ENCODE data around the gene TNFRSF6B.

The TNFRSF6B gene

GRCh38 chr20:63682384-63683139, 13.9 kb upstream of the TNFRSF6B start:
- DNase-seq (ENCODE audit: low read depth in 2 of 2, low spot score in 1 of 2) = no peak

- DNase-seq (ENCODE audit: low read depth in 2 of 2, low spot score in 1 of 2) = no peak
Observed at GRCh38 chr20:63685269-63686026, 11.0 kb upstream of the TNFRSF6B start.

GRCh38 chr20:63686094-63686491, 10.4 kb upstream of the TNFRSF6B start:
- no peak for DNase-seq (ENCODE audit: low read depth in 2 of 2, low spot score in 1 of 2)

GRCh38 chr20:63686492-63687321, 9.7 kb upstream of the TNFRSF6B start:
- no peak for DNase-seq (ENCODE audit: low read depth in 2 of 2, low spot score in 1 of 2)

- no peak for DNase-seq (ENCODE audit: low read depth in 2 of 2, low spot score in 1 of 2)
Observed at GRCh38 chr20:63687419-63688178, 8.9 kb upstream of the TNFRSF6B start.

- no peak for DNase-seq (ENCODE audit: low read depth in 2 of 2, low spot score in 1 of 2)
Observed at GRCh38 chr20:63688228-63689045, 8.0 kb upstream of the TNFRSF6B start.

- DNase-seq (ENCODE audit: low read depth in 2 of 2, low spot score in 1 of 2) = no peak
Observed at GRCh38 chr20:63689046-63690002, 7.1 kb upstream of the TNFRSF6B start.

GRCh38 chr20:63690003-63690897, 6.2 kb upstream of the TNFRSF6B start:
- no peak for DNase-seq (ENCODE audit: low read depth in 2 of 2, low spot score in 1 of 2)

- no peak for DNase-seq (ENCODE audit: low read depth in 2 of 2, low spot score in 1 of 2)
Observed at GRCh38 chr20:63690898-63691710, 5.3 kb upstream of the TNFRSF6B start.

- DNase-seq (ENCODE audit: low read depth in 2 of 2, low spot score in 1 of 2) = no peak
Observed at GRCh38 chr20:63691711-63692435, 4.6 kb upstream of the TNFRSF6B start.

GRCh38 chr20:63692436-63693082, 3.9 kb upstream of the TNFRSF6B start:
- no peak for DNase-seq (ENCODE audit: low read depth in 2 of 2, low spot score in 1 of 2)

GRCh38 chr20:63693083-63693732, 3.2 kb upstream of the TNFRSF6B start:
- DNase-seq (ENCODE audit: low read depth in 2 of 2, low spot score in 1 of 2) = no peak

GRCh38 chr20:63693733-63694583, 2.5 kb upstream of the TNFRSF6B start:
- no peak for DNase-seq (ENCODE audit: low read depth in 2 of 2, low spot score in 1 of 2)

GRCh38 chr20:63694584-63695423, 1.6 kb upstream of the TNFRSF6B start:
- no peak for DNase-seq (ENCODE audit: low read depth in 2 of 2, low spot score in 1 of 2)

Measured in stimulated activated CD8-positive, alpha-beta memory T cell treated with anti-CD3 and anti-CD28 coated beads, Interleukin-4, amount 100 ng/mL, for 1 hour (primary cell).